ENCODE results near the gene C2orf15.
"Not testable (repeated sequence)": the region's sequence is repeated elsewhere in the genome, so short reads cannot be mapped to it uniquely, and the experiment has no call there.

C2orf15 gene

DNA sequence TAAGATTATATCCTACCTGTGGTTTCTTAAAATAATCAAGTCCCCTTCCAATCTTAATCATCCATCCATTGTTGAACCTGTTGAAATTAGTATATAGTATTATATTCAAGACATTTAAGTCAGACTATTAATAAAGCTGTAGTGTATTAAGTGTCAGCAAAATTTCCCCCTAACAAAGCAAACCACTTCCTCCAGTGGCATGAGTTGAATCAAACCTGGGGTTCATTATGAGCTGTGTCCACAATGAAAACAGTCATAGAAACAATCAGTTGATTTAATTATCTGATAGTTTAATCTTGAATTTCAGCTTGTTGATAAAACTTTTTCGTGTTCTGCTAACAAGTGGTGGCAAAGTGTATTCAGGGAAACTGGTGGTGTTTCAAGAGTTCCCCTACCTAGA lies 28.0 kb downstream of the C2orf15 start:
- H3K4me1 ChIP-seq (ENCODE audit: control insufficient read depth in 1 of 2, insufficient read depth in 2 of 2, low read length in 2 of 2): no peaks in the 10 kb centered on the region
- H3K27me3 ChIP-seq (ENCODE audit: low read depth, low read length): no peaks in the 10 kb centered on the region
- H3K36me3 ChIP-seq (ENCODE audit: control insufficient read depth in 1 of 2, insufficient read depth in 2 of 2, low read length in 2 of 2): peaks cover 47 to 49% of the 10 kb centered on the region in 2 donors
- no peaks in the 10 kb centered on the region for H3K9me3 ChIP-seq (ENCODE audit: control insufficient read depth in 1 of 2, low read length in 2 of 2)
- H3K4me3 ChIP-seq (ENCODE audit: low read depth in 1 of 2, low read length in 2 of 2): no peak overlapping the region
- no peak overlapping the region for H3K27ac ChIP-seq (ENCODE audit: low read length)

DNA sequence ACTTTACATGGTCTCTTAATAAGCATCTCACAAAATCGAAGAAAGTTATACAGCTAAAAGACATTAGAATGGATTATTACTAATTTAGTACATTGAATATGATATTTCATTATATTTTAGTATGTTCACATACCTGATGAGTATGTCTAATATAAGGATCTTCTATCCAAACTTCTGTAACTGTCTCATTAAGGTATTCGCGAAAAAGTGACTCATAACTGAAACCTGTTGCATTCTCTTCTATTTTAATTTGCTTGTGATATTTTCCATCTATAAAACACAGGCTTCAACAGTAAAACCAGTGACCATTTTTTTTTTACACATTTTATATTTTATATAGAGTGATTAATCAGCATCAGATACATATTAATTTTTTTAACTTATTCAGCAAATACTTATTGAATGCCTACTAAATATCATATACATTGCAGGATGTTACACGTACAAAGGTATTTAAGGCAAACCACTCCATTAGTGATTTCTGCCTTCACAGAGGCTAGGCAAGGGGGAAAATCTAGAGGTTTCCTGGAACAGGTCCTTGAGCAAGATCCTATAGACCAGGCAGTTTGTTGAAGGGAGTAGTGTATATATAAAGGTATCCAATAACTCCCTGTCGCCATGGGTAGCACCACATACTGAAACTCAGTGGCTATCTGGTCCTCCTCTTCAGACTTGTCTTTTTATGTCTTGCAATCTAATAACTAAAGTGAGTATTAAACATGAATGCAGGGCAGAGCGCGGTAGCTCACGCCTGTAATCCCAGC lies 30.1 kb downstream of the C2orf15 start:
- Histone ChIP-seq H3K36me3 (ENCODE audit: control insufficient read depth in 1 of 2, insufficient read depth in 2 of 2, low read length in 2 of 2) (peaks cover 39 to 41% of the 10 kb centered on the region in 2 donors), H3K27ac (ENCODE audit: low read length) (no peak overlapping the region)

DNA sequence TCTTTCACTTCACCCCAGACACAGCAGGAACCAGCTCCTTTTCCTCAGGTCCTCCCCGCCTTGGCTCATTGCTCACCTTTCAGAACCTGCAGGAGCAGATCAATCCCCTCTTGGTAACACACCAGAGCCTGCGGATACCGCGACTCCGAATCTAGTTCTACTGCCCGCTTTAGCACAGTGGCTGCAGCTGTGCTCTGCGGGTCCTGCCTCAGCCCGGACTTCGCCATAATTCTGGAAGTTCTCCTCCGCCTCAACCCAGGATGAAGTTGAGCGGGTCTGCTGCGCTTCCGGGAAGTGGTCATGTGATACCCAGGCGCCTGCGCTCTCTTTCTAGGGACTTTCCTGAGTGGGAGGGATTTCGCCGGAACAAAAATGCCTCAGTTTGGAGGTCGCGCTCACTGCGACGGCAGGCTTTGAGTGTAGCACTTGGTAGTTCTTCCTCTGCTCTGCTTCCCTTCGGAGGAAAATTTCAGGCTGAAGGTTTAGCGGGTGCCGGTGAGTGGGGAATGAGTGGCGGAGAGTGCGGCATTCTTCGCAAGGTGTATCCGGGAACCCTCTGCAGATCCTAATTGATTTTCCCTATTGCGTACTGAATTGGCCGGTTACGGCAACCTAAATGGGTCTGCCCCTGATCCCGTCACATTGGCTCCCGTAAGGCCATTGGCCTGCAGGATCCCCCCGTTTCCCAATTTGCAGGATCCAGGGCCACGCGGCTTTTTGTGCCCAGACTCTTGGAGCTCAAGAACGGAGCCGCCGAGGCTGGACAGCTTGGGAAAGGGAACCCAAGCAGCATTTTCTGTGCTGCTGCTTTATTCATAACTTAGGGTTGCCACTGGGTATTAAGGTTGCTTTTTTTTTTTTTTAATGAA lies 39.5 kb downstream of the C2orf15 start, which contains the start of the genes MITD1 and MRPL30:
MITD1 (minus strand) TSS at position 304 of the 869 bp plus-strand sequence; CDS start at position 227, 77 bp downstream.
MRPL30 (plus strand) TSS at position 430 of the 869 bp plus-strand sequence. CDS start 5,020 bp downstream, outside the sequence.
- Histone ChIP-seq H3K4me1 (ENCODE audit: control insufficient read depth in 1 of 2, insufficient read depth in 2 of 2, low read length in 2 of 2) (peaks cover 11 to 52% of the 10 kb centered on the region in 2 donors), H3K36me3 (ENCODE audit: control insufficient read depth in 1 of 2, insufficient read depth in 2 of 2, low read length in 2 of 2) (no peaks in the 10 kb centered on the region), H3K27ac (ENCODE audit: low read length) (peak within 1 kb of the TSS; percentile 85), H3K4me3 (ENCODE audit: low read depth in 1 of 2, low read length in 2 of 2) (peak within 1 kb of the TSS; percentile 92 to 98), H3K9me3 (ENCODE audit: control insufficient read depth in 1 of 2, low read length in 2 of 2) (no peaks in the 10 kb centered on the region), H3K27me3 (ENCODE audit: low read depth, low read length) (no peaks in the 10 kb centered on the region)

More for the DNA sequence above, 30.1 kb downstream of the C2orf15 start:
- Histone ChIP-seq H3K27me3 (ENCODE audit: low read depth, low read length) (no peaks in the 10 kb centered on the region), H3K9me3 (ENCODE audit: control insufficient read depth in 1 of 2, low read length in 2 of 2) (no peaks in the 10 kb centered on the region), H3K4me3 (ENCODE audit: low read depth in 1 of 2, low read length in 2 of 2) (no peak overlapping the region), H3K4me1 (ENCODE audit: control insufficient read depth in 1 of 2, insufficient read depth in 2 of 2, low read length in 2 of 2) (no peaks in the 10 kb centered on the region)

DNA sequence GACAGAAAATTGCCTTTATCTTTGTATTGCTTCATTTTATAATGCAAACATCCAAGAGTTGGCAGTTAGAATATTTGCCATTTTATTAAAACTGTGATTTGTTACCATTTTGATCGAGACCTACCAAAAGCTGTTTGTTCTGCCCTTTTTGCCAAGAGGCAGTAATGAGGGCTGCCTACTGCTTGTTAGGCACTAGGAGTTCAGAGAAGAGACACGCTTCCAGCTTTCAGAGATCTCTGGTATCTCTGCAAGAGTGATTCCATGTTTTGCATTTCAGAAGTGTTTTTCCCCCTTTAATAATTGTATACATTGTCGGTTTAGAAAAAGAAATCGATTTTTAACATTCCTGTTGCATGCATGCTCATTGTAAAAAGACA lies 40.1 kb downstream of the C2orf15 start:
- H3K36me3 ChIP-seq (ENCODE audit: control insufficient read depth in 1 of 2, insufficient read depth in 2 of 2, low read length in 2 of 2): no peaks in the 10 kb centered on the region
- peaks cover 11 to 52% of the 10 kb centered on the region in 2 donors for H3K4me1 ChIP-seq (ENCODE audit: control insufficient read depth in 1 of 2, insufficient read depth in 2 of 2, low read length in 2 of 2)
- peak overlapping the region; percentile 85 for H3K27ac ChIP-seq (ENCODE audit: low read length)
- peak overlapping the region; percentile 92 to 98 for H3K4me3 ChIP-seq (ENCODE audit: low read depth in 1 of 2, low read length in 2 of 2)
- no peaks in the 10 kb centered on the region for H3K9me3 ChIP-seq (ENCODE audit: control insufficient read depth in 1 of 2, low read length in 2 of 2)
- no peaks in the 10 kb centered on the region for H3K27me3 ChIP-seq (ENCODE audit: low read depth, low read length)

DNA sequence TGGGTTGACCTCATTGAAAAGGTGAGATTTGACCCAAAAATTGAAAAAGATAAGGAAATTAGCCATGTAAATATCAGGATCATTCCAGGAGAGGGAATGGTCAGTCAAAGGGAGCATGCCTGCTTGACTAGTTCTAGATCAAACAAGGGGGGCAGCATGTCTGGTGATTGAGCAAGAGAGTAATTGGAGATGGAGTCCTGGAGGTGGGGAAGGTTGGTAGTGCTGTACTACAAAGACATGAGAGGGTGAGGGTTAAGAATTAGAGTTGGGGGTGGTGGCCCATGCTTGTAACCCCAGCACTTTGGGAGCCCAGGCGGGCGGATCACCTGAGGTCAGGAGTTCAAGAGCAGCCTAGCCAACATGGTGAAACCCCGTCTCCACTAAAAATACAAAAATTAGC lies 41.5 kb downstream of the C2orf15 start:
- no peaks in the 10 kb centered on the region for H3K9me3 ChIP-seq (ENCODE audit: control insufficient read depth in 1 of 2, low read length in 2 of 2)
- H3K27ac ChIP-seq (ENCODE audit: low read length): no peak overlapping the region
- H3K4me1 ChIP-seq (ENCODE audit: control insufficient read depth in 1 of 2, insufficient read depth in 2 of 2, low read length in 2 of 2): peaks cover 11 to 52% of the 10 kb centered on the region in 2 donors
- H3K4me3 ChIP-seq (ENCODE audit: low read depth in 1 of 2, low read length in 2 of 2): no peak overlapping the region
- no peaks in the 10 kb centered on the region for H3K27me3 ChIP-seq (ENCODE audit: low read depth, low read length)
- H3K36me3 ChIP-seq (ENCODE audit: control insufficient read depth in 1 of 2, insufficient read depth in 2 of 2, low read length in 2 of 2): peaks cover 8 to 9% of the 10 kb centered on the region in 2 donors

DNA sequence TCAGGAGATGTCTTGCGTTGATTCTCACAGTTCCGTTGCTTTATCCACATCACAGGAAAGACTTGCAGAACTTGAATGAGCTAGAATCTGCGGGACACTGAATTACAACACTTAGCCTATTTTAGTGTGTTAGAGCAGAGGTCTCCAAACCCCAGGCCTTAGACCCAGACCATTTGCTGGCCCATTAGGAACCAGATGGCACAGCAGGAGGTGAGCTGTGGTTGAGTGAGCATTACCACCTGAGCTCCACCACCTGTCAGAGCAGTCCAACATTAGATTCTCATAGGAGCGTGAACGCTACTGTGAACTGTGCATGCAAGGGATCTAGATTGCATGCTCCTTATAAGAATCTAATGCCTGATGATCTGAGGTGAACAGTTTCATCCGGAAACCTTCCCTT lies 43.3 kb downstream of the C2orf15 start:
- Histone ChIP-seq H3K36me3 (ENCODE audit: control insufficient read depth in 1 of 2, insufficient read depth in 2 of 2, low read length in 2 of 2) (peaks cover 11 to 22% of the 10 kb centered on the region in 2 donors), H3K27ac (ENCODE audit: low read length) (no peak overlapping the region), H3K4me3 (ENCODE audit: low read depth in 1 of 2, low read length in 2 of 2) (no peak overlapping the region), H3K4me1 (ENCODE audit: control insufficient read depth in 1 of 2, insufficient read depth in 2 of 2, low read length in 2 of 2) (peaks cover 6 to 38% of the 10 kb centered on the region in 2 donors), H3K27me3 (ENCODE audit: low read depth, low read length) (no peaks in the 10 kb centered on the region), H3K9me3 (ENCODE audit: control insufficient read depth in 1 of 2, low read length in 2 of 2) (no peaks in the 10 kb centered on the region)

DNA sequence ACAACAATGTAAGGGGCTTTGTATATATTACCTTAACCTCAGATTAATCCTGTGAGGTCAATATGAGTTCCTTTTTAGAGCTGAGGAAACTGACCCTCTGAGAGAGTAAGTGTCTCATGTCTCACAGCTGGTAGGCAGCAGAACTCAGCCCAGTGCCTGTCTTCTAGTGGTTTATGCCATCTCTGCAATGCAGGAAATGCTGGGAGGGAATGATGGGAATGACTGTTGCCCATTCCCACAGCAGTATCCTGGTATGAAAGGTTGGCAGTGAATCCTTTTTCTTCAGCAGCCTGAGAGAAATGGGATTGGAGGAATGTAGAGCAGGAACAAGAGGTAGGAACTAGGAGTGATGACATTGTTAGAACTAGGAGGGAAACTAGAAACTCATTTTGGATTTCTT lies 45.5 kb downstream of the C2orf15 start:
- Histone ChIP-seq H3K9me3 (ENCODE audit: control insufficient read depth in 1 of 2, low read length in 2 of 2) (no peaks in the 10 kb centered on the region), H3K4me1 (ENCODE audit: control insufficient read depth in 1 of 2, insufficient read depth in 2 of 2, low read length in 2 of 2) (peaks cover under 1 to 25% of the 10 kb centered on the region in 2 donors), H3K36me3 (ENCODE audit: control insufficient read depth in 1 of 2, insufficient read depth in 2 of 2, low read length in 2 of 2) (peaks cover 11 to 27% of the 10 kb centered on the region in 2 donors)

DNA sequence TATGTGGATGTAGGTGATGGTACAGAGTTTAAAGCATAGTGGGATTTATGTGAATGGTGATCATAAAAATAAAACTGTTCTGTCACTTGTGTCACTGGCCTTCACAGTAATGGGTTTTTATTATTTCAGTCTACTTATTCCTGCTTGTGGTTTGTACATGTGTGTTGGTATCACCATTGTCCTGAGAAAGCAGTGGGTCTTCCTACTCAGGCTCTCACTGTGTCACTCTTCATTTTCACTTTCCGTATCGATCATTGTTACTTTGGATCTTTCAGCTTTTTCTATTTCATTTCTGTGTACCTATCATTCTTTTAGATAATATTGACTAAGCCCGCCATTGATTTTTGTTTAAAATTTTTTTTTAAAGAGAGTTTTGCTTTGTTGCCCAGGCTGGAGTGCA lies 46.9 kb downstream of the C2orf15 start:
- H3K9me3 ChIP-seq (ENCODE audit: control insufficient read depth in 1 of 2, low read length in 2 of 2): no peaks in the 10 kb centered on the region
- peaks cover 0 to 14% of the 10 kb centered on the region in 2 donors for H3K4me1 ChIP-seq (ENCODE audit: control insufficient read depth in 1 of 2, insufficient read depth in 2 of 2, low read length in 2 of 2)
- no peak overlapping the region for H3K4me3 ChIP-seq (ENCODE audit: low read depth in 1 of 2, low read length in 2 of 2)
- H3K36me3 ChIP-seq (ENCODE audit: control insufficient read depth in 1 of 2, insufficient read depth in 2 of 2, low read length in 2 of 2): peaks cover 11 to 33% of the 10 kb centered on the region in 2 donors
- no peaks in the 10 kb centered on the region for H3K27me3 ChIP-seq (ENCODE audit: low read depth, low read length)
- H3K27ac ChIP-seq (ENCODE audit: low read length): no peak overlapping the region

More for the DNA sequence above, 45.5 kb downstream of the C2orf15 start:
- Histone ChIP-seq H3K27ac (ENCODE audit: low read length) (no peak overlapping the region), H3K27me3 (ENCODE audit: low read depth, low read length) (no peaks in the 10 kb centered on the region), H3K4me3 (ENCODE audit: low read depth in 1 of 2, low read length in 2 of 2) (no peak overlapping the region)

DNA sequence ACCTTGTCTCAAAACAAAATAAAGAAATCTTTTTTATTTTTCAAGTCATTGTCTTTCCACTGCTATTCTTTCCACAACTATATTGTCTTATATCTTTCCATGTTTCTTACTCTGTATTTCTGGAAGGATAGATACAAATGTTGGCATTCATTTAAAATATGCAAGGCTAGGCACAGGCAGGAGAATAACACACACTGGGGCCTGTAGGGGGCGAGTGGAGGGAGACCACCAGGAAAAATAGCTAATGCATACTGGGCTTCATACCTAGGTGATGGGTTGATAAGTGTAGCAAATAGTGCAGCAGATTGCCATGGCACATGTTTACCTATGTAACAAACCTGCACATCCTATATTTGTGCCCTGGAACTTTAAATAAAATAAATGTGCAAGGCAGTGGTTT lies 49.0 kb downstream of the C2orf15 start:
- no peaks in the 10 kb centered on the region for H3K9me3 ChIP-seq (ENCODE audit: control insufficient read depth in 1 of 2, low read length in 2 of 2)
- no peaks in the 10 kb centered on the region for H3K4me1 ChIP-seq (ENCODE audit: control insufficient read depth in 1 of 2, insufficient read depth in 2 of 2, low read length in 2 of 2)
- H3K4me3 ChIP-seq (ENCODE audit: low read depth in 1 of 2, low read length in 2 of 2): no peak overlapping the region
- peaks cover 14 to 36% of the 10 kb centered on the region in 2 donors for H3K36me3 ChIP-seq (ENCODE audit: control insufficient read depth in 1 of 2, insufficient read depth in 2 of 2, low read length in 2 of 2)
- H3K27ac ChIP-seq (ENCODE audit: low read length): no peak overlapping the region
- no peaks in the 10 kb centered on the region for H3K27me3 ChIP-seq (ENCODE audit: low read depth, low read length)

DNA sequence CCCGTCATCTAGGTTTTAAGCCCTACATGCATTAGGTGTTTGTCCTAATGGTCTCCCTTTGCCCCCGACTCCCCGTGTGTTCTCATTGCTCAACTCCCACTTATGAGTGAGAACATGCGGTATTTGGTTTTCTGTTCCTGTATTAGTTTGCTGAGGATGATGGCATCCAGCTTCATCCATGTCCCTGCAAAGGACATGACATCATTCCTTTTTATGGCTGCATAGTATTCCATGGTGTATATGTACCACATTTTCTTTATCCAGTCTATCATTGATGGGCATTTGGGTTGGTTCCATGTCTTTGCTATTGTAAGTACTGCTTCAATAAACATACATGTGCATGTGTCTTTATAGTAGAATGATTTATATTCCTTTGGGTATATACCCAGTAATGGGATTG lies 50.9 kb downstream of the C2orf15 start:
- H3K4me3 ChIP-seq (ENCODE audit: low read depth in 1 of 2, low read length in 2 of 2); H3K27ac ChIP-seq (ENCODE audit: low read length); H3K9me3 ChIP-seq (ENCODE audit: control insufficient read depth in 1 of 2, low read length in 2 of 2); H3K4me1 ChIP-seq (ENCODE audit: control insufficient read depth in 1 of 2, insufficient read depth in 2 of 2, low read length in 2 of 2); H3K27me3 ChIP-seq (ENCODE audit: low read depth, low read length): not testable (repeated sequence)
- peaks cover 21 to 49% of the 10 kb centered on the region in 2 donors for H3K36me3 ChIP-seq (ENCODE audit: control insufficient read depth in 1 of 2, insufficient read depth in 2 of 2, low read length in 2 of 2)

Measured in muscle layer of duodenum (tissue), 2 donors.